ENCODE measurements around the gene IL34.

DNA sequence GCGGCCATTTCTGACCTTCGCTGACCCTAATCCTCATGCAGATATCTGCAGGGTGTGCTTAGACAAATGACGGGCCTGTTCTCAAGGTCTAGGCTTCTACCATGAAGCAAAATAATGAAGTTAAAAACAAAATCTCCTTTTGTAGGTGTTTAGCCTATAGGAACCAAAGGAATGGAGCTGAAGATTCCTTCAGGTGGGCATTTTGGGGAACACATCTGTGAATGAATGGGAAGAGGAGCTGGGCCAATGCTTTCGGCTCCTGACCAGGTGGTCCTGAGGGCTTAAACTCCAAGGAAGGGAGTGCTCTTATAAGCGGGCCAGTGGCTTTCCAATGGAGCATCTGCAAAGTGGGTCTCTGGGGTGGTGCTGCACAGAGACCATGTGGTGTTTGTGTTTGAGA is 14.1 kb upstream of the IL34 start:
- TF ChIP-seq, protein P1, sequence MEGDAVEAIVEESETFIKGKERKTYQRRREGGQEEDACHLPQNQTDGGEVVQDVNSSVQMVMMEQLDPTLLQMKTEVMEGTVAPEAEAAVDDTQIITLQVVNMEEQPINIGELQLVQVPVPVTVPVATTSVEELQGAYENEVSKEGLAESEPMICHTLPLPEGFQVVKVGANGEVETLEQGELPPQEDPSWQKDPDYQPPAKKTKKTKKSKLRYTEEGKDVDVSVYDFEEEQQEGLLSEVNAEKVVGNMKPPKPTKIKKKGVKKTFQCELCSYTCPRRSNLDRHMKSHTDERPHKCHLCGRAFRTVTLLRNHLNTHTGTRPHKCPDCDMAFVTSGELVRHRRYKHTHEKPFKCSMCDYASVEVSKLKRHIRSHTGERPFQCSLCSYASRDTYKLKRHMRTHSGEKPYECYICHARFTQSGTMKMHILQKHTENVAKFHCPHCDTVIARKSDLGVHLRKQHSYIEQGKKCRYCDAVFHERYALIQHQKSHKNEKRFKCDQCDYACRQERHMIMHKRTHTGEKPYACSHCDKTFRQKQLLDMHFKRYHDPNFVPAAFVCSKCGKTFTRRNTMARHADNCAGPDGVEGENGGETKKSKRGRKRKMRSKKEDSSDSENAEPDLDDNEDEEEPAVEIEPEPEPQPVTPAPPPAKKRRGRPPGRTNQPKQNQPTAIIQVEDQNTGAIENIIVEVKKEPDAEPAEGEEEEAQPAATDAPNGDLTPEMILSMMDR (IDR thresholded peaks at IDR 0.05) = no peak
- no peak for TF ChIP-seq POLR2A (IDR thresholded peaks at IDR 0.05)
